Muscle layer of duodenum (tissue), 2 donors: ENCODE results near the gene BBS1.

Experiments
- H3K27ac ChIP-seq: one replicate; pipeline ENCODE4 v1.7.0; 2013; ENCODE audit warnings: mild to moderate bottlenecking, low read length
- H3K27me3 ChIP-seq: one replicate; pipeline ENCODE4 v1.7.0; 2013; ENCODE audit warnings: low read depth, mild to moderate bottlenecking, control low read depth, low read length
- H3K36me3 ChIP-seq, 2 donors: one replicate each; pipeline ENCODE4 v1.7.0; 2013; ENCODE audit warnings: low read length in 2 of 2, control low read depth in 1 of 2, mild to moderate bottlenecking in 1 of 2; ENCODE audit not compliant: insufficient read depth in 2 of 2, control insufficient read depth in 1 of 2
- H3K4me1 ChIP-seq, 2 donors: one replicate each; pipeline ENCODE4 v1.7.0; 2013; ENCODE audit warnings: low read length in 2 of 2, mild to moderate bottlenecking in 2 of 2, control low read depth in 1 of 2, moderate library complexity in 1 of 2; ENCODE audit not compliant: insufficient read depth in 2 of 2, control insufficient read depth in 1 of 2
- H3K4me3 ChIP-seq, 2 donors: one replicate each; pipeline ENCODE4 v1.7.0; 2013; ENCODE audit warnings: low read length in 2 of 2, low read depth in 1 of 2, mild to moderate bottlenecking in 1 of 2
- H3K9me3 ChIP-seq, 2 donors: one replicate each; pipeline ENCODE4 v1.7.0; 2013; ENCODE audit warnings: low read length in 2 of 2, control low read depth in 1 of 2, mild to moderate bottlenecking in 1 of 2; ENCODE audit not compliant: control insufficient read depth in 1 of 2
- donor health status: healthy.

Gene BBS1

GRCh38 chr11:66545701-66546367 lies 35.4 kb downstream of the BBS1 start, which contains the start of gene ZDHHC24:
Gene ZDHHC24, minus strand, starts transcription at chr11:66546048. Its CDS starts 45 bp downstream, at chr11:66546003.
- Histone ChIP-seq H3K4me3 (peak within 1 kb of the TSS; percentile 79 to 85), H3K9me3 (no peaks in the 10 kb centered on the region), H3K27me3 (no peaks in the 10 kb centered on the region), H3K4me1 (peaks cover 5 to 29% of the 10 kb centered on the region in 2 donors), H3K36me3 (peaks cover 0 to 22% of the 10 kb centered on the region in 2 donors), H3K27ac (peak within 1 kb of the TSS; percentile 14)

GRCh38 chr11:66546368-66546965 lies 36.0 kb downstream of the BBS1 start, which contains the start of gene ACTN3:
Gene ACTN3, plus strand, starts transcription at chr11:66546903. Its CDS starts 35 bp downstream, at chr11:66546938.
- peaks cover 5 to 29% of the 10 kb centered on the region in 2 donors for H3K4me1 ChIP-seq
- H3K27ac ChIP-seq, result peak within 1 kb of the TSS; percentile 14
- H3K9me3 ChIP-seq, result no peaks in the 10 kb centered on the region

GRCh38 chr11:66546966-66547661 lies 36.7 kb downstream of the BBS1 start:
- H3K4me3 ChIP-seq, result peak overlapping the region in 1 of 2 donors; percentile 85
- H3K9me3 ChIP-seq, result no peaks in the 10 kb centered on the region
- peaks cover 0 to 13% of the 10 kb centered on the region in 2 donors for H3K36me3 ChIP-seq
- H3K4me1 ChIP-seq, result peaks cover 5 to 29% of the 10 kb centered on the region in 2 donors
- no peak overlapping the region for H3K27ac ChIP-seq
- no peaks in the 10 kb centered on the region for H3K27me3 ChIP-seq

More at GRCh38 chr11:66546368-66546965, 36.0 kb downstream of the BBS1 start, which contains the start of gene ACTN3:
- Histone ChIP-seq H3K27me3 (no peaks in the 10 kb centered on the region), H3K36me3 (peaks cover 0 to 20% of the 10 kb centered on the region in 2 donors), H3K4me3 (peak within 1 kb of the TSS; percentile 79 to 85)

- no peaks in the 10 kb centered on the region for H3K9me3 ChIP-seq
- no peaks in the 10 kb centered on the region for H3K27me3 ChIP-seq
- no peak overlapping the region for H3K4me3 ChIP-seq
- no peak overlapping the region for H3K27ac ChIP-seq
- H3K36me3 ChIP-seq, result peaks cover 0 to 8% of the 10 kb centered on the region in 2 donors
- H3K4me1 ChIP-seq, result peaks cover 5 to 26% of the 10 kb centered on the region in 2 donors
These were observed 37.2 kb downstream of the BBS1 start for GRCh38 chr11:66547662-66548009.

- Histone ChIP-seq H3K4me3 (no peak overlapping the region), H3K27me3 (no peaks in the 10 kb centered on the region), H3K36me3 (peaks cover 0 to 4% of the 10 kb centered on the region in 2 donors), H3K4me1 (peaks cover 5 to 25% of the 10 kb centered on the region in 2 donors), H3K9me3 (no peaks in the 10 kb centered on the region), H3K27ac (no peak overlapping the region)
These were observed 37.6 kb downstream of the BBS1 start for GRCh38 chr11:66548041-66548440.

GRCh38 chr11:66548774-66549630 lies 38.6 kb downstream of the BBS1 start:
- no peaks in the 10 kb centered on the region for H3K27me3 ChIP-seq
- no peak overlapping the region for H3K4me3 ChIP-seq
- peaks cover 4 to 17% of the 10 kb centered on the region in 2 donors for H3K4me1 ChIP-seq
- H3K27ac ChIP-seq, result no peak overlapping the region
- H3K36me3 ChIP-seq, result no peaks in the 10 kb centered on the region
- H3K9me3 ChIP-seq, result no peaks in the 10 kb centered on the region

GRCh38 chr11:66549696-66550095 lies 39.3 kb downstream of the BBS1 start:
- Histone ChIP-seq H3K27ac (no peak overlapping the region), H3K9me3 (no peaks in the 10 kb centered on the region), H3K4me3 (no peak overlapping the region), H3K36me3 (no peaks in the 10 kb centered on the region), H3K4me1 (peaks cover 0 to 16% of the 10 kb centered on the region in 2 donors), H3K27me3 (no peaks in the 10 kb centered on the region)

GRCh38 chr11:66550887-66551286 lies 40.5 kb downstream of the BBS1 start:
- Histone ChIP-seq H3K27me3 (no peaks in the 10 kb centered on the region), H3K36me3 (no peaks in the 10 kb centered on the region), H3K4me3 (no peak overlapping the region), H3K4me1 (peaks cover 0 to 5% of the 10 kb centered on the region in 2 donors), H3K9me3 (no peaks in the 10 kb centered on the region), H3K27ac (no peak overlapping the region)

GRCh38 chr11:66554602-66555001 lies 44.2 kb downstream of the BBS1 start:
- peaks cover 0 to 9% of the 10 kb centered on the region in 2 donors for H3K4me1 ChIP-seq

GRCh38 chr11:66555416-66555815 lies 45.0 kb downstream of the BBS1 start:
- peaks cover 0 to 9% of the 10 kb centered on the region in 2 donors for H3K4me1 ChIP-seq

More at GRCh38 chr11:66554602-66555001, 44.2 kb downstream of the BBS1 start:
- Histone ChIP-seq H3K36me3 (no peaks in the 10 kb centered on the region), H3K27ac (no peak overlapping the region), H3K9me3 (no peaks in the 10 kb centered on the region), H3K4me3 (no peak overlapping the region), H3K27me3 (no peaks in the 10 kb centered on the region)

More at GRCh38 chr11:66555416-66555815, 45.0 kb downstream of the BBS1 start:
- Histone ChIP-seq H3K4me3 (no peak overlapping the region), H3K36me3 (no peaks in the 10 kb centered on the region), H3K9me3 (no peaks in the 10 kb centered on the region), H3K27ac (no peak overlapping the region), H3K27me3 (no peaks in the 10 kb centered on the region)
